HL-60/S4 (cell line): Measurements from ENCODE around the gene RRAGC.

Experiments
- in situ Hi-C: fragments of 300-500 bp; cut with MboI; formaldehyde crosslinking; loops from 2 replicates; pipeline ENCODE4 v1.14.3; 2022; ENCODE audit warnings: low sequenced_read_pairs

The RRAGC gene

DNA sequence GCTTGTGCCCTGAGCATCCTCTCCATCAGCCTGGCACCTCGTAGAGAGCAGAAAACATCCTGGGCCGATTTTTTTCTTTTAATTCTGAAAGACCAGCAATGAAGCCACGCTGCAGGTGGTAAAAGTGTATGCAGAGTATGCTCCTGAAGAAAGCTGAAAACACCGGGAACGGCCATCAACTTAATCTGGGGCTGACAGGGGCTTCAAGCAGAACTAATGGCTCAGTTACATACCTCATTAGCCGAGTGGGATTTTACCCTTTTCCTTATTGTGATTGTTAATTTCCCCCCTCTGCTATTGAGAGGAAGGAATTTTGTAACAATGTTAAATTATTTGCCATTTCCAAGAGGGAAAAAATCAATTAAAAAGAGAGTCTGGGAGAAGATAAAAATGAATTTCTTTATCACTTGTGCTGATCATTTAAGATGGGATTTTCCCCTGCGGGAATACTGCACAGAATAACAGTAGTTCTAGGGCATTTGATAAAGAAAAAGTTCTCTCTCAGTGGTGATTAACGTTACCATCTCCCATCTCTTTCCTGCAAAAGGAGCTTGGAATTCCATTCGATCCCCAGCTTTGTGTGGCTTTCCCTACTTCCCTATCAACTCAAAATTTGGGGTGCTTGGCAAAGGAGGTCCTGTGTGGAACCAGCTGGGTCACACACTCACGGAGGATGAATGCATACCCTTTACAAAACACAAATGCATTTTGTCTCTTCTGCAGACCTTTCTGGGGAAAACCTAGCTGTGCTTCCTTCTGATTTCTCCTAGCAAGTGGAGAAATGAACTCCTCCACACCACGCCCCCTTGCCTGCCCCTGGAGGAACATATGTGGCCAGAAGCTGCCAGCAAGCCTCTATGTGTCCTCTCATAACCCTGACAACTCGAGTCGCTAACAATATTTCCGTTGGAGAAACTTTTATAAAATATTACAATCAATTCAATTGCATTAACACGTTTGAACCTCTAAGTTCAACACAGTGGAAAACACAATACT is 70.9 kb downstream of the RRAGC start:
- in situ Hi-C loops: no loop called here
